Panc1 (cell line): Measurements from ENCODE around the gene PHLPP1. TPM values are rescaled to one million over a fixed set of nuclear protein-coding genes. Genes with fewer than 3 reads are reported as not detected.
"Not testable (repeated sequence)": the region's sequence is repeated elsewhere in the genome, so short reads cannot be mapped to it uniquely, and the experiment has no call there.

Experiments used
- ATAC-seq: fragments of 200-7000 bp; cut with Tn5 transposase; 2 replicates; pipeline ENCODE4 v1.9.1; 2020; ENCODE audit warnings: mild to moderate bottlenecking, moderate library complexity
- BruUV-seq: library from RNA; stranded (reverse); fragments of 400-500 nt; replicated peaks from 2 replicates; lab custom pipeline; 2021; lab: Mats Ljungman, UMichigan
- CTCF ChIA-PET: fragments of 300-600 bp; sonication (Branson Sonifier 250); formaldehyde crosslinking; loops from one replicate; lab custom pipeline; 2022; ENCODE audit warnings: antibody characterized with exemption; lab: Charles Lee
- POLR2A ChIA-PET: fragments of 300-600 bp; sonication (Branson Sonifier 250); formaldehyde crosslinking; loops from one replicate; lab custom pipeline; 2022; ENCODE audit warnings: antibody characterized with exemption; lab: Charles Lee
- DNase-seq: peaks from one replicate; pipeline ENCODE4 v3.0.0-alpha.2; 2010; ENCODE audit warnings: low read depth, low spot score
- H3K27ac ChIP-seq: 2 replicates; pipeline ENCODE4 v1.5.1; 2011; ENCODE audit warnings: mild to moderate bottlenecking, low read length, inconsistent platforms
- H3K27me3 ChIP-seq: fragments of 200-500 bp; sonication (Bioruptor generic); 2 replicates; pipeline ENCODE4 v1.6.0; 2014; ENCODE audit warnings: low read length, inconsistent platforms; ENCODE audit not compliant: control insufficient read depth, insufficient read depth
- H3K36me3 ChIP-seq: fragments of 200-500 bp; sonication (Bioruptor generic); 2 replicates; pipeline ENCODE4 v1.5.1; 2014; ENCODE audit warnings: inconsistent platforms, mild to moderate bottlenecking, low read length, moderate library complexity; ENCODE audit not compliant: control insufficient read depth, insufficient read depth
- H3K4me1 ChIP-seq: 2 replicates; pipeline ENCODE4 v1.5.1; 2011; ENCODE audit warnings: inconsistent platforms, mild to moderate bottlenecking, low read length, moderate library complexity; ENCODE audit not compliant: control insufficient read depth, insufficient read depth
- H3K4me3 ChIP-seq, 2 experiments: 2 replicates each; pipeline ENCODE4 v1.5.1; 2011 to 2012; ENCODE audit warnings: low read depth in 2 of 2, low read length in 2 of 2, mild to moderate bottlenecking in 2 of 2, inconsistent platforms in 1 of 2, moderate library complexity in 1 of 2
- H3K9me3 ChIP-seq: fragments of 200-500 bp; sonication (Bioruptor generic); 2 replicates; pipeline ENCODE4 v1.5.1; 2014; ENCODE audit warnings: low read depth, mild to moderate bottlenecking, inconsistent platforms, low read length, moderate library complexity; ENCODE audit not compliant: control insufficient read depth, insufficient read depth
- CTCF ChIP-seq: fragments of 450-650 bp; IDR thresholded peaks from 2 replicates; pipeline ENCODE4 v1.5.1; 2017; ENCODE audit warnings: mild to moderate bottlenecking
- POLR2AphosphoS5 ChIP-seq: IDR thresholded peaks from 2 replicates; pipeline ENCODE4 v1.6.1; 2012; ENCODE audit warnings: mild to moderate bottlenecking, low read depth, low read length, moderate library complexity
- SIN3A ChIP-seq: IDR thresholded peaks from 2 replicates; pipeline ENCODE4 v1.6.1; 2012; ENCODE audit warnings: low read depth, mild to moderate bottlenecking, low read length, moderate library complexity, borderline replicate concordance; ENCODE audit not compliant: insufficient read depth
- TCF7L2 ChIP-seq: IDR thresholded peaks from 2 replicates; pipeline ENCODE4 v1.6.1; 2011; ENCODE audit warnings: mild to moderate bottlenecking, low read depth, low read length, inconsistent platforms
- in situ Hi-C: cut with HindIII; loops from 2 replicates; pipeline ENCODE4 v1.10.0; 2016; ENCODE audit warnings: low sequenced_read_pairs, low pct_unique_long_range_greater_than_20kb
- intact Hi-C: fragments of 100-400 bp; cut with micrococcal nuclease; formaldehyde crosslinking; loops from one replicate; pipeline ENCODE4 v1.10.0; 2022; ENCODE audit not compliant: unreplicated experiment
- total RNA-seq: library from RNA; stranded (reverse); gene quantifications from one replicate; pipeline ENCODE4 v1.2.1, GENCODE V29; 2021; ENCODE audit not compliant: unreplicated experiment
- TF ChIP-seq, protein P1 (sequence below), 2 experiments: IDR thresholded peaks; 2 replicates each; pipeline ENCODE4 v1.6.1; 2011 to 2012; ENCODE audit warnings: low read depth in 2 of 2, control low read depth in 1 of 2, low read length in 1 of 2, mild to moderate bottlenecking in 1 of 2, moderate library complexity in 1 of 2; ENCODE audit not compliant: insufficient read depth in 1 of 2

Gene PHLPP1
- total RNA-seq, 1 experiment from 2014 or later = 6.3 TPM

GRCh38 chr18:62697636-62698035 is 17.7 kb upstream of the PHLPP1 start:
- Histone ChIP-seq H3K4me3 (no peak overlapping the region), H3K27ac (no peak overlapping the region), H3K9me3 (no peaks in the 10 kb centered on the region), H3K27me3 (no peaks in the 10 kb centered on the region), H3K4me1 (no peaks in the 10 kb centered on the region), H3K36me3 (no peaks in the 10 kb centered on the region)
- CTCF ChIA-PET = no interaction called here
- POLR2A ChIA-PET = no interaction called here
- DNase-seq (no peak), ATAC-seq (no peak)
- intact Hi-C loops (no loop called here), in situ Hi-C loops (no loop called here)
- BruUV-seq = no TSS peak
- TF ChIP-seq CTCF (no peak), SIN3A (no peak), TCF7L2 (no peak), POLR2AphosphoS5 (no peak)
- TF ChIP-seq, protein P1, sequence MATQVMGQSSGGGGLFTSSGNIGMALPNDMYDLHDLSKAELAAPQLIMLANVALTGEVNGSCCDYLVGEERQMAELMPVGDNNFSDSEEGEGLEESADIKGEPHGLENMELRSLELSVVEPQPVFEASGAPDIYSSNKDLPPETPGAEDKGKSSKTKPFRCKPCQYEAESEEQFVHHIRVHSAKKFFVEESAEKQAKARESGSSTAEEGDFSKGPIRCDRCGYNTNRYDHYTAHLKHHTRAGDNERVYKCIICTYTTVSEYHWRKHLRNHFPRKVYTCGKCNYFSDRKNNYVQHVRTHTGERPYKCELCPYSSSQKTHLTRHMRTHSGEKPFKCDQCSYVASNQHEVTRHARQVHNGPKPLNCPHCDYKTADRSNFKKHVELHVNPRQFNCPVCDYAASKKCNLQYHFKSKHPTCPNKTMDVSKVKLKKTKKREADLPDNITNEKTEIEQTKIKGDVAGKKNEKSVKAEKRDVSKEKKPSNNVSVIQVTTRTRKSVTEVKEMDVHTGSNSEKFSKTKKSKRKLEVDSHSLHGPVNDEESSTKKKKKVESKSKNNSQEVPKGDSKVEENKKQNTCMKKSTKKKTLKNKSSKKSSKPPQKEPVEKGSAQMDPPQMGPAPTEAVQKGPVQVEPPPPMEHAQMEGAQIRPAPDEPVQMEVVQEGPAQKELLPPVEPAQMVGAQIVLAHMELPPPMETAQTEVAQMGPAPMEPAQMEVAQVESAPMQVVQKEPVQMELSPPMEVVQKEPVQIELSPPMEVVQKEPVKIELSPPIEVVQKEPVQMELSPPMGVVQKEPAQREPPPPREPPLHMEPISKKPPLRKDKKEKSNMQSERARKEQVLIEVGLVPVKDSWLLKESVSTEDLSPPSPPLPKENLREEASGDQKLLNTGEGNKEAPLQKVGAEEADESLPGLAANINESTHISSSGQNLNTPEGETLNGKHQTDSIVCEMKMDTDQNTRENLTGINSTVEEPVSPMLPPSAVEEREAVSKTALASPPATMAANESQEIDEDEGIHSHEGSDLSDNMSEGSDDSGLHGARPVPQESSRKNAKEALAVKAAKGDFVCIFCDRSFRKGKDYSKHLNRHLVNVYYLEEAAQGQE (IDR thresholded peaks at IDR 0.05; ENCODE audit: insufficient read depth in 1 of 2, low read depth in 2 of 2, low read length in 1 of 2) = no peak

- ATAC-seq (no peak), DNase-seq (no peak)
- Histone ChIP-seq H3K9me3 (no peaks in the 10 kb centered on the region), H3K4me3 (no peak overlapping the region), H3K4me1 (no peaks in the 10 kb centered on the region), H3K27me3 (no peaks in the 10 kb centered on the region), H3K27ac (no peak overlapping the region), H3K36me3 (no peaks in the 10 kb centered on the region)
- BruUV-seq = no TSS peak
- CTCF ChIA-PET = no interaction called here
- POLR2A ChIA-PET = no interaction called here
- intact Hi-C loops (no loop called here), in situ Hi-C loops (no loop called here)
- TF ChIP-seq, protein P1 (IDR thresholded peaks at IDR 0.05; ENCODE audit: insufficient read depth in 1 of 2, low read depth in 2 of 2, low read length in 1 of 2) = no peak
- no peak for TF ChIP-seq SIN3A
- no peak for TF ChIP-seq TCF7L2
- TF ChIP-seq POLR2AphosphoS5 = no peak
- TF ChIP-seq CTCF = no peak
Observed at GRCh38 chr18:62702259-62702658, 13.1 kb upstream of the PHLPP1 start.

DNA sequence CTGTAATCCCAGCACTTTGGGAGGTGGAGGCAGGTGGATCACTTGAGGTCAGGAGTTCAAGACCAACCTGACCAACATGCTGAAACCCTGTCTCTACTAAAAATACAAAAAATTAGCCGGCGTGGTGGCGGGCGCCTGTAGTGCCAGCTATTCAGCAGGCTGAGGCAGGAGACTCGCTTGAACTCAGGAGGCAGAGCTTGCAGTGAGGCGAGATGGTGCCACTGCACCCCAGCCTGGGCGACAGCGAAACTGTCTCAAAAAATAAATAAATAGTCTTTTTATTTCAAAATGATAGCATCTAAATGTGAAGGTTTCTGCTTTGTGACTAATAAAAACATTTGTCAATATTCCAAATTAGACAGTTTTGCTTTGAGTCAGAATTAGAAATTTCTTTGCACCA is 8.5 kb upstream of the PHLPP1 start:
- H3K9me3 ChIP-seq, H3K4me1 ChIP-seq, DNase-seq, CTCF ChIA-PET, BruUV-seq, H3K27me3 ChIP-seq, H3K27ac ChIP-seq, intact Hi-C loops, H3K4me3 ChIP-seq, H3K36me3 ChIP-seq, ATAC-seq, POLR2A ChIA-PET, in situ Hi-C loops: not testable (repeated sequence)

DNA sequence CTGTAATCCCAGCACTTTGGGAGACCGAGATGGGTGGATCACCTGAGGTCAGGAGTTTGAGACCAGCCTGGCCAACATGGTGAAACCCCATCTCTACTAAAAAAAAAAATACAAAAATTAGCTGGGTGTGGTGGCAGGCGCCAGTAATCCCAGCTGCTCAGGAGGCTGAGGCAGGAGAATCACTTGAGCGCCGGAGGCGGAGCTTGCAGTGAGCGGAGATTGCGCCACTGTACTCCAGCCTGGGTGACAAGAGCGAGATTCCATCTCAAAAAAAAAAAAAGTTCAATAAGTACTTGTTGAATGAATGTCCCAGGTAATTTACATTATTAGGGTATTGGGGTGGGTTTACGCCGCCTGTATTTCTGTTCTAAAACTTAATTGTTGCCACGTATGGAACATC is 5.4 kb upstream of the PHLPP1 start:
- H3K27ac ChIP-seq, H3K4me3 ChIP-seq, H3K27me3 ChIP-seq, H3K4me1 ChIP-seq, BruUV-seq, CTCF ChIA-PET, H3K9me3 ChIP-seq, ATAC-seq, in situ Hi-C loops, DNase-seq, H3K36me3 ChIP-seq, intact Hi-C loops: not testable (repeated sequence)
- POLR2A ChIA-PET = interaction anchor here (0.5 kb wide), 1 partner anchor 217 kb away, joined by 3 read pairs; no protein-coding TSS in a partner anchor
